ENCODE measurements around the gene WARS2.
"Not testable (repeated sequence)": the region's sequence is repeated elsewhere in the genome, so short reads cannot be mapped to it uniquely, and the experiment has no call there.

The WARS2 gene

DNA sequence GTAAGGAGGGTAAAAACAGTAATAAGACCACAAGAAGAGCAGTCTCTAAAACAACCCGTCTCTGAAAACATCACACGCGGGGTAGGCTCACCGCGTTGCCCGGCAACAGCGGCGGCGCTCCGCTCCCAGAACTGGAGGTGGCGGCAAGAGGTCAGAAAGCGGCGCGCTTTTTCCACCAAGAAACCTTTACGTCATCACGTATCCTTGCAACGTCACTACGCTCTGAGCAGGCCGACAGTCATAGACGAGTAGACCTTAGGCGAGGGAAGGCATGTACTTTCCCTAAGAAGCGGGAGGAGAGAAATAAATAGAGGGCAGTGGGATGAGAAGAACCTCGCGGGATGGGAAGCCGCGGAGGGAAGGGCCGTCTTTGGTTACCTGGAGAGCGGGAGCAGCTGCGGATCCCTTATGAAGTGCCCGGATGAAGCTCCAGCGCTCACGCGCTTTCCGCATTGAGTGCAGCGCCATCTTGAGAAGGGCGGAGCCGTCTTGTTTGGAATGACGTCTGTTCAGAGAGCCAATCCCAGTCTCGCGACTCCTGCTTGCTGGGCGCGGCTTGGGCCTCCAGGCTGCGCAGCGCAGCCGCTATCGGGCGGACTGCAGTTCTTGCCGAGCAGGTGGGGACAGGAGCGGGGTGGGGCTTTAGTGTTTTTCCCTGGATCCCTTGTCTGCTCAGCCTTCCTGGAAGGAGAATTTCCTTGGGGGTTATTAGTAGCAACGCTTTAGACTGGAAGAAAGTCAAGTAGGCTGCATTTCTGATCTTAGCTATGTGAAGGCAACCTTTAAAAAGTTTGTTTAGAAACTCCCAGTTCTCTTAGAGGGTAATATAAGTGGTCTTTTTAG lies at the start of gene WARS2:
Gene WARS2, minus strand, starts transcription at position 477 of the 843 bp plus-strand sequence. Its CDS starts 9 bp downstream, at position 468.
- DNase-seq (ENCODE audit: low read depth in 2 of 2): peak; percentile 96

DNA sequence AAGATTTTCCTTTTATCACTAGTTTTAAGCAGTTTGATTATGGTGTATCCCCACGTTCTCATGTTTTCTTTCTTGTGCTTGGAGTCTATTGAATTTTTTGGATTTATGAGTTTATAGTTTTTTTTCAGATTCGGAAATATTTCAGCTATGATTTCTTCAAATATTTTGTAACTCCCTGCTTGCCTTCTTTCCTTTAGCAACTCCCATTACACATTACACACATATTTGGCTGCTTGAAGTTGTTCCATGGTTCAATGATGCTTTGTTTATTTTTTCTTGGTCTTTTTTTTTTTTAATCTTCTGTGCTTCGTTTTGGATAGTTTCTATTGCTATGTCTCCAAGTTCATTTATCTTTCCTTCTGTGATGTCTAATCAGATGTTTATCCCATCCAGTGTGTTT lies 48.5 kb upstream of the WARS2 start:
- no peak for DNase-seq (ENCODE audit: low read depth in 2 of 2)

DNA sequence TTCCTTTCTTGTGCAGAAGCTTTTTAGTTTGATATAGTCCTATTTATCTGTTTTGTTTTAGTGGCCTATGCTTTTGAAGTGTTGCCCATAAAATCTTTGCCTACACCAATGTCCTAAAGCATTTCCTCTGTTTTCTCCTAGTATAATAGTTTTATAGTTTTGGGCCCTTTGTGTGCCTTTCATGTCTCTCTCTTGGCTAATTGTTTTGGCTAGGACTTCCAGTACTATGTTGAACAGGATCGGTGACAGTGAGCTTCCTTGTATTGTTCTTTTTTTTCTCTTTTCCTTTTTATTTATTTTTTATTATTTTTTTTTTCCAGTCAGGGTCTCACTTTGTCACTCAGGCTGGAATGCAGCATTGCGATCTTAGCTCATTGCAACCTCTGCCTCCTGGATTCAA lies 47.0 kb upstream of the WARS2 start:
- DNase-seq (ENCODE audit: low read depth in 2 of 2): no peak

DNA sequence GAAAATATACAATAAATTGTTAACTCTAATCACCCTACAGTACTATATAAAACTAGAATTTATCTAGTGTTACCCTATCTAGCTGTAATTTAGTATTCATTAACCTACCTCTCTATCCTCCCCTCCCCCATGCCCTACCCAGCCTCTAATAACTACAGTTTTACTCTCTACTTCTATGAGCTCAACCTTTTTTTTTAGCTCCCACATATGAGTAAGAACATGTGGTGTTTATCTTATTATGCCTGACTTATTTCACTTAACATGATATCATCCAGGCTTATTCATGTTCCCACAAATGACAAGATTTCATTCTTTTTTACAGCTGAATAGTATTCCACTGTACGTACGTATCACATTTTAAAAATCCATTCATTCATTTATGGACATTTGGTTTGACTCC lies 46.0 kb upstream of the WARS2 start:
- DNase-seq (ENCODE audit: low read depth in 2 of 2): no peak

DNA sequence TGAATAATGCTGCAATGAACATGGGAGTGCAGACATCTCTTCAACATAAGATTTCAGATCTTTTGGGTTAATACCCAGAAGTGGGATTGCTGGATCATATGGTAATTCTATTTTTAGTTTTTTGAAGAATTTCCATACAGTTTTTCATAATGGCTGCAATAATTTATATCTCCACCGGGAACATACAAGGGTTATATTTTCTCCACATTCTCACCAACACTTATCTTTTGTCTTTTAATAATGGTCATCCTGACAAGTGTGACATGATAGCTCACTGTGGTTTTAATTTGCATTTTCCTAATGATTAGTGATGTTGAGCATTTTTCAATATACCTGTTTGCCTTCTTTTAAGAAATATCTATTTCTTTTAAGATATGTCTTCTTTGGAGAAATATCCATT lies 44.5 kb upstream of the WARS2 start:
- no peak for DNase-seq (ENCODE audit: low read depth in 2 of 2)

DNA sequence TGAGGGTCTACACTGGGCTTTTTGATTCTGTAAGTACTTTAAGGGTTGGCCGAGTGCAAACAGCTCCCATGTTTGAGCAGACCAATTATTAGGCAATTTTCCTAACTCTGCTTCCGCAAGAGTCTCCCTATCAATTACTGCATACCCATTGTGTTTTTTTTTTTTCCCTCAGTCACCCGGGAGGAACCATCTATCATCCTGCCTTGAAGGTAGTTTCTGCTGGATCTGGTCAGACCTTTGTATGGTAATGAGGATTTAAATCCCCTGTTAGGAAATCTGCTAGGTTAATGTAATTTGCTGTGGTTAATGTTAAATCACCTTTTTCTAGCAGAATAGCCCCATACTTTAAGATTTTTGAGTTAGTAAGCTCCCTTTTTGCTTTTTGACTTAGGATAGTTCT lies 40.8 kb upstream of the WARS2 start:
- no peak for DNase-seq (ENCODE audit: low read depth in 2 of 2)

DNA sequence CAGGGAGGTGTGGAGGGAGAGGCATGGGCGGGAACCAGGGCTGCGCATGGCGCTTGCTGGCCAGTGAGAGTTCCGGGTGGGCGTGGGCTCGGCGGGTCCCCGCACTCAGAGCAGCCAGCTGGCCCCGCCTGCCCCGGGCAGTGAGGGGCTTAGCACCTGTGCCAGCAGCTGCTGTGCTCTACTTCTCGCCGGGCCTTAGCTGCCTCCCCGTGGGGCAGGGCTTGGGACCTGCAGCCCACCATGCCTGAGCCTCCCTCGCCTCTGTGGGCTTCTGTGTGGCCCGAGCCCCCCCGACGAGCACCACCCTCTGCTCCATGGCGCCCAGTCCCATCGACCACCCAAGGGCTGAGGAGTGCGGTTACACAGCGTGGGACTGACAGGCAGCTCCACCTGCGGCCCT lies 38.6 kb upstream of the WARS2 start:
- no peak for DNase-seq (ENCODE audit: low read depth in 2 of 2)

DNA sequence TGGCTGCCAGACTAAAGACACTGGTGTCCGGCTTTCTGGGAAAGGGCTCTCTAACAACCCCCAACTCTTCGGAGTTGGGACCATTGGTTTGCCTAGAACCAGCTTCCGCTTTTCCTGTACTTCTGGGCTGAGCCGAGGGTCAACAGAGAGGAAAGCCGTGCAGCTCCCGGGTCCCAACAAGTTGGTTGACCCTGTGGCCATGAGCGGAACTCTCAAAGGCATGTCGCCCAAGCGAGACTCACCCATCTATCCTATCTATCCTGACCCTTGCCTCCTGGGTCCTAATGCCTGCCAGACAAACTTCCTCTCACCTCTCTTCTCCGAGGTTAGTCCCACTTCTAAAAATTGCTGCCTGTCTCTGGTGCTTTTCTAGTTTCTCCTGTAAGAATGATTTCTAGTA lies 32.5 kb upstream of the WARS2 start:
- DNase-seq (ENCODE audit: low read depth in 2 of 2): not testable (repeated sequence)

DNA sequence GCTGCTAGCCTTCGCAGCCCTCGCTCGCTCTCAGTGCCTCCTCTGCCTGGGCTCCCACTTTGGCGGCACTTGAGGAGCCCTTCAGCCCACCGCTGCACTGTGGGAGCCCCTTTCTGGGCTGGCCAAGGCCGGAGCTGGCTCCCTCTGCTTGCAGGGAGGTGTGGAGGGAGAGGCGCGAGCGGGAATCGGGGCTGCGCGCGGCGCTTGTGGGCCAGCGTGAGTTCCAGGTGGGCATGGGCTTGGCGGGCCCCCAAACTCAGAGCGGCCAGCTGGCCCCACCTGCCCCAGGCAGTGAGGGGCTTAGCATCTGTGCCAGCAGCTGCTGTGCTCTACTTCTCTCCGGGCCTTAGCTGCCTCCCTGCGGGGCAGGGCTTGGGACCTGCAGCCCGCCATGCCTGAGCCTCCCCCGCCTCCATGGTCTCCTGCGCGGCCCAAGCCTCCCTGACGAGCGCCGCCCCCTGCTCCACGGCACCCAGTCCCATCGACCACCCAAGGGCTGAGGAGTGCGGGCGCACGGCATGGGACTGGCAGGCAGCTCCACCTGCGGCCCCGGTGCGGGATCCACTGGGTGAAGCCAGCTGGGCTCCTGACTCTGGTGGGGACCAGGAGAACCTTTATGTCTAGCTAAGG lies 31.0 kb upstream of the WARS2 start:
- DNase-seq (ENCODE audit: low read depth in 2 of 2): not testable (repeated sequence)

DNA sequence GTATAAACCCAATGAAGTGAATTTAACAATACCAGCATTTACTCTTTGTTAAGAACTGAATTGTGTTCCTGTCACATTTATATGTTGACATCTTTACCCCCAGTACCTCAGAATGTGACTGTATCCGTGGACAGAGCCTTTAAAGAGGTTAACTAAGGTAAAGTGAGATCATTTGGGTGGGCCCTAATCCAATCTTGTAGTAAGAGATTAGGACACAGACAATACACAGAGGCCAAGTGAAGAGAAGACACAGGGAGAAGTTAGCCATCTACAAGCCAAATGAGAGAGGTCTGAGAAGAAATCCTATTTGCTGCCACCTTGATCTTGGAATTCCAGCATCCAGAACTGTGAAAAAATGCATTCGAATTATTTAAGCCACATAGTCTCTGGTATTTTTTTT lies 22.9 kb upstream of the WARS2 start:
- DNase-seq (ENCODE audit: low read depth in 2 of 2): no peak

DNA sequence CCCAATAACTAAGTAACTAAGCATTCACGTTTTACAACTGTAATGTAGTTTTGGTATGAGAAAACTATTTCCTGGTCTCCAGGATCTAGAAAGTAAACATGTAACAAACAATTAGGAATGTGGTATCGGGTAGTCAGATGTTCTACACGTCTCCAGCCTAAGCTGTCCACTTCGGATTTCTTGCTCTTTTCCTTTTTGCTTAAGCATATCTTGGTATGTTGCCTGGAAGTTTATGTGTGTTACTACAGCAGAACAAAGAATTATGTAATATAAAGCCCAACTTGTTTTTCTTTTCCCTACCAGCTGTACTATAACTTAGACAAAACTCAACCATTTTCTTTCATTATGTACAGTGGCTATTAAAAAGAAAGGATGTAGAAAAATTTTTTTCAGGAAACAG lies 20.4 kb upstream of the WARS2 start:
- DNase-seq (ENCODE audit: low read depth in 2 of 2): no peak

DNA sequence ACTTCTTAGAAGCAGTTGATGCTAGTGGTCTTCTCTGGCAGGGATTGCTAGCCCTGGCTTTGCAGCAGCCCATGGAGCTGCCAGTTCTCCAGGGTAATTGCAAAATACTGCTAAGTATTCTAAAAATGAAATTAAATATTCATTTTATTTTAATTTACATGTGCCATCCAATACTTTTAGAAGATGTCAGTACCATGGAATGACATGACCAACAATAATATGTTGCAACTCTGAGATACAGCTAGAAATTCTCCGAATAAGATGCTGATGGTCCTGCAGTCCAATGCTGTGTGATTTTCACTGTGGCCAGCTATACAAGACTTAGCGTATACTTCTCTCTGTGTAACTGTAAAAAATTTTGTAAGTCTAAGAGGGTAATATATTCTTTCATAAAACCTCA lies 20.0 kb upstream of the WARS2 start:
- DNase-seq (ENCODE audit: low read depth in 2 of 2): no peak

DNA sequence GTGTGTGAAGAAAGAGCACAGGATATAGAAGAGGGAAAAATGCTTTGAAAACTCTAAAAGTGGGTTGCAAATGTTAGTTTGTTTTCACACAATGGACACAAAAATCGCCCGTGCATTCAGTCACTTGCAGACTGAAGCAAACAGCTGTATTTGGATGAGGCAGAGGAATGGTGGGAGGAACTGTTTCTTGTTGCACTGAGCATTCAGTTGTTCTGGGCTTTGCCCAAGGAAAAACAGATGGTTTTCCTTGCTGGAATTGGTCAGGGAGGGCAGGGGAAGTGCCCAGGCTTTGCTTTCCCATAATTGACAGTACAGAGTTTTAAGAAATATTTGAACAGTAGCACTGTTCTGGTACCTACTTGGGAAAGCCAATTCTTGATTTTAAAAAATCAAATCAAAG lies 19.5 kb upstream of the WARS2 start:
- no peak for DNase-seq (ENCODE audit: low read depth in 2 of 2)

DNA sequence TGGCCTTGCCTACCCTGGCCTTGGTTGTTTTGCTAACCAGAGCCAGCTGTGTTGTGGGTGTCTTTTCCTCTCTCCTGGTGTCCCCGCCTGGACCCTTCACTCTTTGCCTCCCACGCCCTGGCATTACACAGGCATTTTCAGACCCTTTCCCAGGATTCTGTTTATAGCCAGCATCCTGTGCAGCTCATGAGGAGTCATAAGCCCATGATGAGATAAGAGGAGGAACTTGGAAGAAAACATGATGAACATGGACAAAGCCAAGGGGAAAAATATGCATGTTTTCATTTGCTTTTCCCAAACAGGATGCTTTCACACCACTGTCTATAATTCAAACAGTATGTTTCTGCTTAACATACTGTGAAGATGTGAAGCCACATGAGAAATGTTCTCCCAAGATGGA lies 18.7 kb upstream of the WARS2 start:
- peak; percentile 47 to 53 for DNase-seq (ENCODE audit: low read depth in 2 of 2)

DNA sequence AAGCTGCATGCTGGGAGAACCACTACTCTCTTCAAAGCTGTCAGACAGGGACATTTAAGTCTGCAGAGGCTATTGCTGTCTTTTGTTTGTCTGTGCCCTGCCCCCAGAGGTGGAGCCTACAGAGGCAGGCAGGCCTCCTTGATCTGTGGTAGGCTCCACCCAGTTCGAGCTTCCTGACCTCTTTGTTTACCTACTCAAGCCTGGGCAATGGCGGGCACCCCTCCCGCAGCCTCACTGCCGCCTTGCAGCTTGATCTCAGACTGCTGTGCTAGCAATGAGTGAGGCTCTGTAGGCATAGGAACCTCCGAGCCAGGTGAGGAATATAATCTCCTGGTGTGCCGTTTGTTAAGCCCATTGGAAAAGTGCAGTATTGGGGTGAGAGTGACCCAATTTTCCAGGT lies 16.3 kb upstream of the WARS2 start:
- not testable (repeated sequence) for DNase-seq (ENCODE audit: low read depth in 2 of 2)

DNA sequence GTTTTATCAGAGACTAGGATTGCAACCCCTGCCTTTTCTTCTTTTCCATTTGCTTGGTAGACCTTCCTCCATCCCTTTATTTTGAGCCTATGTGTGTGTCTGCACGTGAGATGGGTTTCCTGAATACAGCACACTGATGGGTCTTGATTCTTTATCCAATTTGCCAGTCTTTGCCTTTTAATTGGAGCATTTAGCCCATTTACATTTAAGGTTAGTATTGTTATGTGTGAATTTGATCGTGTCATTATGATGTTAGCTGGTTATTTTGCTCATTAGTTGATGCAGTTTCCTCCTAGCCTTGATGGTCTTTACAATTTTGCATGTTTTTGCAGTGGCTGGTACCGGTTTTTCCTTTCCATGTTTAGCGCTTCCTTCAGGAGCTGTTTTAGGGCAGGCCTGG lies 14.6 kb upstream of the WARS2 start:
- DNase-seq (ENCODE audit: low read depth in 2 of 2): not testable (repeated sequence)

DNA sequence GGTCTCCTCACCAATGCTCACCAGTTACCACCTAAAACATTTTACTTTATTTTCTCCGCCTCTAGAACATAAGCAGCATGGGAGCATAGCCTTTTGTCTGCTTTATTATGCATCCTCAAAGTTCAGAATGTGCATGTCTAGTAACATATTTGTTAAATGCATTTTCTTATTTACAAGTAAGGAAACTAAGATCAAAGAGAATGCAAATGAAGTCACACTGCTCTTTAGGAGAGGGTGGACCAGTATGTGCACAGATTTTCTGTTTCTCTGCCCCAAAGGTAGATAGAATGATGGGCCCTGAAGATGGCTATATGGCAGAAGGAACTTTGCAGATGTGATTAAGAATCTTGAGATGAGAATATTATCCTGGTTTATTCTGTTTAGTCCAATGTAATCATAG lies 9.7 kb upstream of the WARS2 start:
- DNase-seq (ENCODE audit: low read depth in 2 of 2): no peak

DNA sequence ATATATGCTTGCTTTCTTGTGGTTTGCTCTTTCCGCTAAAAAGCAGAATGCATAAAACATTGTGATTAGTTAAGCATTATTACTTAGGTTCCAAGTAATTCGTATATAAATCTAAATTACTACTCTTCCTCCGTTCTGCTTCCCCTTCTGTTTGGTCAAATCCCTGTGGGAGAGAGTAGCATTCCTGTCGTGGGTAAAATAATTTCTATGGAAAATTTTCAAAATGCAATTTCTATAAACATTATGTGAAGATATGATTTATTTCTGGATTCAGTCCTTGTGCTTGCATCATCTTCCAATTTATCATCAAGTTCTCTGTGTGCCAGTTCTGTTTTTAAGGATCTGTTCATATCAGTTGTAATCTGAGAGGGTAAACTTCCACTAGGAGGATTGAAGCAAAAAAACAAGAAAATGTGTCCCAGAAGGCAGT lies 7.2 kb upstream of the WARS2 start:
- DNase-seq (ENCODE audit: low read depth in 2 of 2): peak; percentile 74 to 81

DNA sequence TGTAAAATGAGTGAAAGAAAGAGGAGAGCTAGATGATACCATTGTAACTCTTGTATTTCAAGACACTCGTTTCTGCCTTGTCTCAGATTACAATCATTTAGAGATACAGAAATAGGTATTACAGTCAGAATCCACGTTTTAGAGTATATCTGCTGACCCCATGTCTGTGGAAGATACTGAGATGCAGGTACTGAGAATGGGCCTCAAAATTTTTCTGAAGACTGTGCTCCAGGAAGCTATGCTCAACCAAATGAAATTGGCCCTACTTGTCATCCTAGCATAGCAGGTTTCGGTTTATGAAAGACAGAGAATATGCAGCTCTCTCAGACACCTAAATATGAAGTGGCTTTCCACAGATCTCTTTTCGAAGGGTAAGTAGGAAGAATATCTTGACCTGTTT lies 6.0 kb upstream of the WARS2 start:
- DNase-seq (ENCODE audit: low read depth in 2 of 2): no peak

DNA sequence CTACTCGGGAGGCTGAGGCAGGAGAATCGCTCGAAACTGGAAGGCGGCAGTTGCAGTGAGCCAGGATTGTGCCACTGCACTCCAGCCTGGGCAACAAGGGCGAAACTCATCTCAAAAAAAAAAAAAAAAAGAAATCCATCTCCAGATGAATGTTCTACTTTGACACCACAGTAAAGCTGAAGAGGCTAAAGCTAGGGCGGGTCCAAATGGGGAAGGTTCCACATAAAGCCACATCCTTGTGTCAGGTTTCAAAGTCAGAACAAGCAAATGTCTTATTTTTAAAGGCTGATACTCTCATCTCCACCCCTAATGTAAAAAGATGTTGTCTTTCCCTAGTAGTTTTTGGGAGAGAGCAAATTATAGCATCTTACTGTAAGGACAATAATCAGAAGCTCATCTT lies 4.4 kb upstream of the WARS2 start:
- no peak for DNase-seq (ENCODE audit: low read depth in 2 of 2)

DNA sequence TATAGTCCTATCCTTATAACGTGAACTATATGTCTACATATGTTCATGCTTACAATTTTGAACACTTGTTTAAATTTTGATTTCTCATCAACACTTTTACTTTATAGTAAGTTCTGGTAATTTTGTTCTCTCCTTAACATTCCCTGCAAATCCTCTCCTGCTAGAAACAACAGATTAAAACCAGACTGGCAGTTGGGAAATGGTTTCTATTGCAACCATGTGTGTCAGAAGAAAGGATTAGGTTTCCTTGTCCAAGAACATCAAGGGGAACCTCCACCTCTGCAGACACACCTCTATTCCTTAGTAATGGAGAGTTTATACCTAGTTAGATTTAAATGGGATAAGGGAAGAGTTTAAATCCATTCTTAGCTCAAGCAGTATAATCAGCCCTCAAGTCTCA lies 3.3 kb upstream of the WARS2 start:
- no peak for DNase-seq (ENCODE audit: low read depth in 2 of 2)

DNA sequence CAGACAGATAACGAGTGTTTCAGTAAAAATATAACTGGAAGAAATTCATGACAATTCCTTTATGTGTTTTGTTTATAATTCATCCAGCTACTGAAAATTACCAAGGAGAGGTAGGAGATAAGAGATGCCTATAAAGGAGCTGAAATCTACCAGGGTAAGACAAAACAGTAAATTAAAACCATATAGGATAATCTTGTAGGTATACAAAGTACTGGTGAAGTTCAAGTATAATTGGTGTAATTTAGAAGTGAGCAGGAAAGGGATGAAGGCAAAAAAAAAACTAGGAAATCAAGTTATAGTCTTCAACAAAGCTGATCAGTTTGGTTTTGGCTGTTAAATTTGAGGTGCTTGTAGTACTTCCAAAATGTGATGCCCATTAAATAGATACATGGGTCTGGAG lies 1.2 kb upstream of the WARS2 start:
- DNase-seq (ENCODE audit: low read depth in 2 of 2): no peak

DNA sequence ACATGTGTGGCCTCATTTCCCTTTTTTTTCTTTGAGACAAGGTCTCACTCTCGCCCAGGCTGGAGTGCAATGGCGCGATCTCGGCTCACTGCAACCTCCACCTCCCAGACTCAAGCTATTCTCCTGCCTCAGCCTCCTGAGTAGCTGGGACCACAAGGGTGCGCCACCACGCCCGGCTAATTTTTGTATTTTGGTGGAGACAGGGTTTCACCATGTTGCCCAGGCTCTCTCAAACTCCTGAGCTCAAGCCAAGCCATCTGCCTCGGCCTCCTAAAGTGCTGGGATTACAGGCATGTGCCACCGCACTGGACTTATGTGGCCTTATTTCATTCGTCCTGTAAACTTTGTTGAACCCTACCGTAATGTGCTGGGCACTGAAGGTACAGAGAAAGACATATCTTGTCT lies 569 bp upstream of the WARS2 start:
- no peak for DNase-seq (ENCODE audit: low read depth in 2 of 2)

DNA sequence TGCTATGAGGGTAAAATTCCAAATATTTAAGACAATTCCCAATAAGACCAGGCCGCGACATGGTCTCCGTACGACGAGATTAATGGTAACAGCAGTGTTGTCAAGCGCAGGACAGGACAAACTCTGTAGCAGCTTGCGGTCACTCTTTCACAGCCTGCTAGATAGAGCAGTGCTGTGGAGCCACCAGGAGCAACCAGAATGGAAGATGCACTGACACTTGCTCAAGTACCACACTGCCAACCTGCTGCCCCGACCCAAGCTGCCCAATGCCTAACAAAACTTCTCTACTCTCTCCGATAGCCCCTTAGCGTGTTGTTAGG lies 636 bp downstream of the WARS2 start:
- DNase-seq (ENCODE audit: low read depth in 2 of 2): no peak

All from fibroblast of skin of left quadriceps (primary cell).